Activated T-helper 1 cell treated with anti-CD3 and anti-CD28 coated beads, Interleukin-2, amount 50 U/mL, for 16 hours (primary cell): Measurements from ENCODE around the gene ARHGAP26.
A peak's percentile ranks its signal among the peaks of the same experiment; 100 is the strongest.

ENCODE experiments used
- DNase-seq, 2 donors: peaks; one replicate each; pipeline ENCODE4 v3.0.0-alpha.2; 2020; ENCODE audit warnings: low read depth in 1 of 2, low spot score in 1 of 2

The ARHGAP26 gene

GRCh38 chr5:143212261-143212660 lies 442.1 kb downstream of the ARHGAP26 start:
- no peak for DNase-seq

GRCh38 chr5:143213231-143213850 lies 443.2 kb downstream of the ARHGAP26 start:
- no peak for DNase-seq

- no peak for DNase-seq
These were observed 443.7 kb downstream of the ARHGAP26 start for GRCh38 chr5:143213851-143214363.

GRCh38 chr5:143214458-143214857 lies 444.3 kb downstream of the ARHGAP26 start:
- DNase-seq: no peak

- DNase-seq: no peak
These were observed 444.7 kb downstream of the ARHGAP26 start for GRCh38 chr5:143214890-143215289.

GRCh38 chr5:143215690-143216089 lies 445.5 kb downstream of the ARHGAP26 start:
- no peak for DNase-seq

- DNase-seq: no peak
These were observed 446.0 kb downstream of the ARHGAP26 start for GRCh38 chr5:143216211-143216610.

- no peak for DNase-seq
These were observed 447.1 kb downstream of the ARHGAP26 start for GRCh38 chr5:143217065-143217803.

GRCh38 chr5:143217804-143218160 lies 447.6 kb downstream of the ARHGAP26 start:
- DNase-seq: no peak

- DNase-seq: no peak
These were observed 448.5 kb downstream of the ARHGAP26 start for GRCh38 chr5:143218517-143219170.

- DNase-seq: no peak
These were observed 449.5 kb downstream of the ARHGAP26 start for GRCh38 chr5:143219696-143220095.

- no peak for DNase-seq
These were observed 450.6 kb downstream of the ARHGAP26 start for GRCh38 chr5:143220748-143221251.

- peak; percentile 27 to 29 for DNase-seq
These were observed 452.4 kb downstream of the ARHGAP26 start for GRCh38 chr5:143222287-143223231.

- no peak for DNase-seq
These were observed 454.5 kb downstream of the ARHGAP26 start for GRCh38 chr5:143224672-143225071.

- DNase-seq: no peak
These were observed 455.3 kb downstream of the ARHGAP26 start for GRCh38 chr5:143225511-143225910.

GRCh38 chr5:143226361-143226760 lies 456.2 kb downstream of the ARHGAP26 start:
- no peak for DNase-seq

- DNase-seq: no peak
These were observed 456.7 kb downstream of the ARHGAP26 start for GRCh38 chr5:143226872-143227271.

GRCh38 chr5:143227301-143227700 lies 457.1 kb downstream of the ARHGAP26 start:
- no peak for DNase-seq

GRCh38 chr5:143228597-143229293 lies 458.6 kb downstream of the ARHGAP26 start:
- DNase-seq: no peak

GRCh38 chr5:143229426-143229895 lies 459.3 kb downstream of the ARHGAP26 start:
- DNase-seq: no peak
